ENCODE data around the gene MDM2.

GRCh38 chr12:68807576-68808387 is at the start of gene MDM2:
- peak; percentile 67 for TF ChIP-seq CTCF (IDR thresholded peaks at IDR 0.05)
- no peak for TF ChIP-seq CEBPB (IDR thresholded peaks at IDR 0.05)
- TF ChIP-seq REST (IDR thresholded peaks at IDR 0.05), result no peak
- TF ChIP-seq CHD4 (IDR thresholded peaks at IDR 0.05; ENCODE audit: borderline replicate concordance), result no peak
- TF ChIP-seq HDAC2 (IDR thresholded peaks at IDR 0.05), result no peak
